DOHH2 (cell line): Measurements from ENCODE around the gene ABR.

Experiments
- H3F3A ChIP-seq: fragments of 200-600 bp; sonication (generic), shearing (Covaris generic); 2 replicates; pipeline ENCODE4 v1.6.0; 2016; ENCODE audit warnings: antibody characterized with exemption, mild to moderate bottlenecking; ENCODE audit not compliant: control insufficient read depth, insufficient read depth
- H3K27ac ChIP-seq: fragments of 200-600 bp; sonication (generic); 2 replicates; pipeline ENCODE4 v1.5.1; 2014; ENCODE audit warnings: low read depth, mild to moderate bottlenecking, low read length, moderate library complexity
- H3K27me3 ChIP-seq: fragments of 200-600 bp; sonication (generic); 2 replicates; pipeline ENCODE4 v1.6.1; 2014; ENCODE audit warnings: mild to moderate bottlenecking, low read length, mixed read lengths; ENCODE audit not compliant: control insufficient read depth
- H3K36me3 ChIP-seq: fragments of 200-600 bp; sonication (generic); 2 replicates; pipeline ENCODE4 v1.6.1; 2014; ENCODE audit warnings: mild to moderate bottlenecking, low read length, moderate library complexity, mixed read lengths; ENCODE audit not compliant: control insufficient read depth
- H3K4me1 ChIP-seq: fragments of 200-600 bp; sonication (generic); 2 replicates; pipeline ENCODE4 v1.6.1; 2014; ENCODE audit warnings: mild to moderate bottlenecking, low read length, mixed read lengths; ENCODE audit not compliant: control insufficient read depth
- H3K4me2 ChIP-seq: fragments of 200-600 bp; sonication (generic); 2 replicates; pipeline ENCODE4 v1.6.0; 2014; ENCODE audit warnings: mild to moderate bottlenecking, low read length, moderate library complexity
- H3K4me3 ChIP-seq: fragments of 200-600 bp; sonication (generic); 2 replicates; pipeline ENCODE4 v1.5.1; 2014; ENCODE audit warnings: mild to moderate bottlenecking, low read length, mixed read lengths
- H3K79me2 ChIP-seq: fragments of 200-600 bp; sonication (generic); 2 replicates; pipeline ENCODE4 v1.6.1; 2014; ENCODE audit warnings: mild to moderate bottlenecking, low read length, mixed read lengths; ENCODE audit not compliant: control insufficient read depth
- H3K9me2 ChIP-seq: fragments of 200-600 bp; sonication (generic); replicated peaks from 2 replicates; pipeline ENCODE4 v1.6.1; 2014; ENCODE audit warnings: mild to moderate bottlenecking, low read length, mixed read lengths; ENCODE audit not compliant: control insufficient read depth
- H3K9me3 ChIP-seq: fragments of 200-600 bp; sonication (generic); 2 replicates; pipeline ENCODE4 v1.6.1; 2014; ENCODE audit warnings: antibody characterized with exemption, low read length, mixed read lengths; ENCODE audit not compliant: control insufficient read depth, insufficient read depth
- H4K20me1 ChIP-seq: fragments of 200-600 bp; sonication (generic); 2 replicates; pipeline ENCODE4 v1.6.0; 2014; ENCODE audit warnings: low read depth, mild to moderate bottlenecking, antibody characterized with exemption, low read length, moderate library complexity; ENCODE audit not compliant: control insufficient read depth, insufficient read depth
- CTCF ChIP-seq: fragments of 200-600 bp; sonication (generic); IDR thresholded peaks from one replicate; pipeline ENCODE4 v1.5.1; 2014; ENCODE audit warnings: antibody characterized with exemption, mild to moderate bottlenecking, low read depth, low read length; ENCODE audit not compliant: poor library complexity, severe bottlenecking
- EZH2phosphoT487 ChIP-seq: fragments of 200-600 bp; sonication (generic); IDR thresholded peaks from 2 replicates; pipeline ENCODE4 v1.6.1; 2017; ENCODE audit warnings: borderline replicate concordance, mild to moderate bottlenecking, antibody characterized with exemption, low read length, moderate library complexity, mixed read lengths

ABR gene

GRCh38 chr17:1077986-1078711, 101.6 kb downstream of the ABR start:
- H3K9me3 ChIP-seq = no peaks in the 10 kb centered on the region
- H3F3A ChIP-seq = no peaks in the 10 kb centered on the region
- H3K4me3 ChIP-seq = no peak overlapping the region
- no peaks in the 10 kb centered on the region for H3K9me2 ChIP-seq
- H3K4me1 ChIP-seq = no peaks in the 10 kb centered on the region
- no peak overlapping the region for H3K27ac ChIP-seq
- TF ChIP-seq EZH2phosphoT487 = no peak
- TF ChIP-seq CTCF = no peak
- H3K36me3 ChIP-seq = peaks cover 60% of the 10 kb centered on the region
- H3K27me3 ChIP-seq = no peaks in the 10 kb centered on the region
- H3K79me2 ChIP-seq = no peaks in the 10 kb centered on the region
- H3K4me2 ChIP-seq = no peak overlapping the region
- no peaks in the 10 kb centered on the region for H4K20me1 ChIP-seq

- no peaks in the 10 kb centered on the region for H3K27me3 ChIP-seq
- H3F3A ChIP-seq = no peaks in the 10 kb centered on the region
- peaks cover 60% of the 10 kb centered on the region for H3K36me3 ChIP-seq
- no peaks in the 10 kb centered on the region for H4K20me1 ChIP-seq
- no peaks in the 10 kb centered on the region for H3K4me1 ChIP-seq
- no peak overlapping the region for H3K27ac ChIP-seq
- H3K9me3 ChIP-seq = no peaks in the 10 kb centered on the region
- H3K9me2 ChIP-seq = no peaks in the 10 kb centered on the region
- H3K79me2 ChIP-seq = no peaks in the 10 kb centered on the region
- no peak for TF ChIP-seq EZH2phosphoT487
- TF ChIP-seq CTCF = no peak
- H3K4me2 ChIP-seq = no peak overlapping the region
- H3K4me3 ChIP-seq = no peak overlapping the region
These were observed 102.2 kb downstream of the ABR start for GRCh38 chr17:1077581-1077985.

GRCh38 chr17:1076982-1077302, 102.8 kb downstream of the ABR start:
- TF ChIP-seq CTCF = no peak
- no peak for TF ChIP-seq EZH2phosphoT487
- no peaks in the 10 kb centered on the region for H4K20me1 ChIP-seq

More at GRCh38 chr17:1076982-1077302, 102.8 kb downstream of the ABR start:
- Histone ChIP-seq H3K9me2 (no peaks in the 10 kb centered on the region), H3K79me2 (no peaks in the 10 kb centered on the region), H3F3A (no peaks in the 10 kb centered on the region), H3K36me3 (peaks cover 58% of the 10 kb centered on the region), H3K27ac (no peak overlapping the region), H3K9me3 (no peaks in the 10 kb centered on the region), H3K4me2 (no peak overlapping the region), H3K4me1 (no peaks in the 10 kb centered on the region), H3K4me3 (no peak overlapping the region), H3K27me3 (no peaks in the 10 kb centered on the region)
